HG02678 (cell line): ENCODE data around the gene SKAP1.

ENCODE experiments used
- ATAC-seq: cut with Tn5 transposase; IDR thresholded peaks from one replicate; pipeline ENCODE4 v1.9.1; 2021; ENCODE audit warnings: mild to moderate bottlenecking, moderate library complexity; ENCODE audit not compliant: unreplicated experiment

The SKAP1 gene

GRCh38 chr17:48153691-48154358 is 276.2 kb downstream of the SKAP1 start:
- no peak for ATAC-seq

GRCh38 chr17:48152289-48152688 is 277.7 kb downstream of the SKAP1 start:
- no peak for ATAC-seq

- ATAC-seq, result no peak
These were observed 278.8 kb downstream of the SKAP1 start for GRCh38 chr17:48151220-48151619.

- no peak for ATAC-seq
These were observed 279.4 kb downstream of the SKAP1 start for GRCh38 chr17:48150597-48151001.

GRCh38 chr17:48149787-48150463 is 280.1 kb downstream of the SKAP1 start:
- no peak for ATAC-seq

GRCh38 chr17:48148854-48149786 is 280.9 kb downstream of the SKAP1 start:
- no peak for ATAC-seq

GRCh38 chr17:48148029-48148770 is 281.8 kb downstream of the SKAP1 start:
- no peak for ATAC-seq

GRCh38 chr17:48144976-48145798 is 284.8 kb downstream of the SKAP1 start:
- ATAC-seq, result no peak

GRCh38 chr17:48144231-48144630 is 285.8 kb downstream of the SKAP1 start:
- ATAC-seq, result no peak

GRCh38 chr17:48143629-48144028 is 286.4 kb downstream of the SKAP1 start:
- ATAC-seq, result no peak

GRCh38 chr17:48139944-48140343 is 290.1 kb downstream of the SKAP1 start:
- no peak for ATAC-seq

GRCh38 chr17:48137656-48138055 is 292.4 kb downstream of the SKAP1 start:
- no peak for ATAC-seq

GRCh38 chr17:48134912-48135480 is 295.0 kb downstream of the SKAP1 start:
- no peak for ATAC-seq

- ATAC-seq, result no peak
These were observed 297.6 kb downstream of the SKAP1 start for GRCh38 chr17:48132385-48132784.

GRCh38 chr17:48131216-48131824 is 298.7 kb downstream of the SKAP1 start:
- no peak for ATAC-seq

GRCh38 chr17:48129981-48130380 is 300.0 kb downstream of the SKAP1 start:
- no peak for ATAC-seq

GRCh38 chr17:48128400-48128799 is 301.6 kb downstream of the SKAP1 start:
- no peak for ATAC-seq

- ATAC-seq, result no peak
These were observed 302.5 kb downstream of the SKAP1 start for GRCh38 chr17:48127371-48128051.

- ATAC-seq, result no peak
These were observed 303.5 kb downstream of the SKAP1 start for GRCh38 chr17:48126532-48126850.
